Measurements from ENCODE around the gene ALG12.

The ALG12 gene

GRCh38 chr22:49877642-49878041 lies 40.6 kb downstream of the ALG12 start:
- H3K9me3 Mint-ChIP-seq: peaks cover 89% of the 10 kb centered on the region
- H3K4me3 Mint-ChIP-seq: no peak overlapping the region
- DNase-seq: no peak
- no peak overlapping the region for H3K27ac Mint-ChIP-seq
- H3K27me3 Mint-ChIP-seq (ENCODE audit: low read depth, poor library complexity): no peaks in the 10 kb centered on the region
- no peak for TF ChIP-seq CTCF (IDR thresholded peaks at IDR 0.05)
- no peaks in the 10 kb centered on the region for H3K4me1 Mint-ChIP-seq
- peaks cover 93% of the 10 kb centered on the region for H3K36me3 Mint-ChIP-seq (ENCODE audit: low read depth)

- no peak for DNase-seq
- H3K4me3 Mint-ChIP-seq: no peak overlapping the region
- no peaks in the 10 kb centered on the region for H3K4me1 Mint-ChIP-seq
- H3K27me3 Mint-ChIP-seq (ENCODE audit: low read depth, poor library complexity): peaks cover 5% of the 10 kb centered on the region
- TF ChIP-seq CTCF (IDR thresholded peaks at IDR 0.05): no peak
- H3K9me3 Mint-ChIP-seq: peaks cover 84% of the 10 kb centered on the region
- H3K36me3 Mint-ChIP-seq (ENCODE audit: low read depth): peaks cover 88% of the 10 kb centered on the region
- no peak overlapping the region for H3K27ac Mint-ChIP-seq
Observed at GRCh38 chr22:49873228-49873940, 44.9 kb downstream of the ALG12 start.

GRCh38 chr22:49872347-49872746 lies 45.9 kb downstream of the ALG12 start:
- peaks cover 5% of the 10 kb centered on the region for H3K27me3 Mint-ChIP-seq (ENCODE audit: low read depth, poor library complexity)
- H3K9me3 Mint-ChIP-seq: peaks cover 84% of the 10 kb centered on the region
- peaks cover 88% of the 10 kb centered on the region for H3K36me3 Mint-ChIP-seq (ENCODE audit: low read depth)
- TF ChIP-seq CTCF (IDR thresholded peaks at IDR 0.05): no peak
- DNase-seq: no peak
- no peak overlapping the region for H3K4me3 Mint-ChIP-seq
- no peak overlapping the region for H3K27ac Mint-ChIP-seq
- no peaks in the 10 kb centered on the region for H3K4me1 Mint-ChIP-seq

GRCh38 chr22:49871482-49871881 lies 46.8 kb downstream of the ALG12 start:
- DNase-seq: no peak
- Mint-ChIP-seq H3K9me3 (peaks cover 86% of the 10 kb centered on the region), H3K36me3 (ENCODE audit: low read depth) (peaks cover 89% of the 10 kb centered on the region)

GRCh38 chr22:49869845-49870712 lies 48.2 kb downstream of the ALG12 start:
- DNase-seq: no peak
- H3K27ac Mint-ChIP-seq: no peak overlapping the region
- no peak for TF ChIP-seq CTCF (IDR thresholded peaks at IDR 0.05)
- H3K4me1 Mint-ChIP-seq: no peaks in the 10 kb centered on the region
- H3K9me3 Mint-ChIP-seq: peaks cover 86% of the 10 kb centered on the region
- peaks cover 5% of the 10 kb centered on the region for H3K27me3 Mint-ChIP-seq (ENCODE audit: low read depth, poor library complexity)
- H3K36me3 Mint-ChIP-seq (ENCODE audit: low read depth): peaks cover 89% of the 10 kb centered on the region
- peak overlapping the region; percentile 8 for H3K4me3 Mint-ChIP-seq

More at GRCh38 chr22:49871482-49871881, 46.8 kb downstream of the ALG12 start:
- peaks cover 5% of the 10 kb centered on the region for H3K27me3 Mint-ChIP-seq (ENCODE audit: low read depth, poor library complexity)
- TF ChIP-seq CTCF (IDR thresholded peaks at IDR 0.05): no peak
- H3K4me1 Mint-ChIP-seq: no peaks in the 10 kb centered on the region
- no peak overlapping the region for H3K4me3 Mint-ChIP-seq
- H3K27ac Mint-ChIP-seq: no peak overlapping the region
